GM10248 (cell line): ENCODE data around the gene TANC1.

Source experiments
- CTCF ChIA-PET: fragments of 300-600 bp; sonication (Branson Sonifier 250); formaldehyde crosslinking; extraction: SDS; loops from one replicate; lab custom pipeline; 2021; ENCODE audit warnings: antibody characterized with exemption; lab: Yijun Ruan, JAX
- POLR2A ChIA-PET: fragments of 350-650 bp; sonication (Branson Sonifier 250); formaldehyde crosslinking; extraction: SDS; loops from one replicate; lab custom pipeline; 2020; ENCODE audit warnings: antibody characterized with exemption; lab: Yijun Ruan, JAX
- DNase-seq: peaks from one replicate; pipeline ENCODE4 v3.0.0; 2012; ENCODE audit errors: extremely low spot score
- TF ChIP-seq, protein P1 (sequence below): IDR thresholded peaks from 2 replicates; pipeline ENCODE4 v1.5.1; 2012; ENCODE audit warnings: mild to moderate bottlenecking, low read depth; ENCODE audit errors: extremely low read depth, missing control alignments, control extremely low read depth

The TANC1 gene

GRCh38 chr2:159148901-159149300 lies 180.5 kb downstream of the TANC1 start:
- ChIA-PET POLR2A (no interaction called here), CTCF (interaction anchor here (1.0 to 2.1 kb wide), 3 partner anchors 10 to 15 kb away, joined by 3 to 4 read pairs (median 4); no protein-coding TSS in a partner anchor)
- no peak for DNase-seq
- TF ChIP-seq, protein P1, sequence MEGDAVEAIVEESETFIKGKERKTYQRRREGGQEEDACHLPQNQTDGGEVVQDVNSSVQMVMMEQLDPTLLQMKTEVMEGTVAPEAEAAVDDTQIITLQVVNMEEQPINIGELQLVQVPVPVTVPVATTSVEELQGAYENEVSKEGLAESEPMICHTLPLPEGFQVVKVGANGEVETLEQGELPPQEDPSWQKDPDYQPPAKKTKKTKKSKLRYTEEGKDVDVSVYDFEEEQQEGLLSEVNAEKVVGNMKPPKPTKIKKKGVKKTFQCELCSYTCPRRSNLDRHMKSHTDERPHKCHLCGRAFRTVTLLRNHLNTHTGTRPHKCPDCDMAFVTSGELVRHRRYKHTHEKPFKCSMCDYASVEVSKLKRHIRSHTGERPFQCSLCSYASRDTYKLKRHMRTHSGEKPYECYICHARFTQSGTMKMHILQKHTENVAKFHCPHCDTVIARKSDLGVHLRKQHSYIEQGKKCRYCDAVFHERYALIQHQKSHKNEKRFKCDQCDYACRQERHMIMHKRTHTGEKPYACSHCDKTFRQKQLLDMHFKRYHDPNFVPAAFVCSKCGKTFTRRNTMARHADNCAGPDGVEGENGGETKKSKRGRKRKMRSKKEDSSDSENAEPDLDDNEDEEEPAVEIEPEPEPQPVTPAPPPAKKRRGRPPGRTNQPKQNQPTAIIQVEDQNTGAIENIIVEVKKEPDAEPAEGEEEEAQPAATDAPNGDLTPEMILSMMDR: no peak

- TF ChIP-seq, protein P1: no peak
- ChIA-PET POLR2A (no interaction called here), CTCF (interaction anchor here (2.1 to 3.9 kb wide), 4 partner anchors 9 to 31 kb away, joined by 4 to 15 read pairs (median 12); no protein-coding TSS in a partner anchor)
- DNase-seq: no peak
Measured at GRCh38 chr2:159149747-159150146, 181.3 kb downstream of the TANC1 start.

DNA sequence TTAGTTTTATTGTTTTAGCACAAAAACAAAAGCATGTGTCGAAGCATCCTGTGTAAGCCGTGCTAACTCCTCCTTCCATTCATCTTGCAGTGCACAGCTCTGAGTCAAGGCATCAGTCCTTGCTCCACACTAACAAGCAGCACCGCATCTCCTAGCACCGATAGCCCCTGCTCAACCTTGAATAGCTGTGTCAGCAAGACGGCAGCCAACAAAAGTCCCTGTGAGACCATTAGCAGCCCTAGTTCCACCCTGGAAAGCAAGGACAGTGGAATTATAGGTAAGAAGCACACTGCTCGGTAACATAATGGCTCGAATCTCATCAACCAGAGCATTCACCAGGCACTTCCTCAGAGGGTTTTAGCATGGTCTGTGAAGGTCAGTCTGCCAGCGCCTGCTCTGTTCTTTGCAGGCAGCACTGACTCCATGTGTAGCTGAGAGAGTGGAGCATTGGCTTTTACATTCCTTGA lies 181.9 kb downstream of the TANC1 start:
- CTCF ChIA-PET: interaction anchor here (2.1 to 3.9 kb wide), 4 partner anchors 8 to 31 kb away, joined by 4 to 15 read pairs (median 12); no protein-coding TSS in a partner anchor
- POLR2A ChIA-PET: no interaction called here
- TF ChIP-seq, protein P1: no peak

GRCh38 chr2:159151198-159152127 lies 183.0 kb downstream of the TANC1 start:
- CTCF ChIA-PET: interaction anchor here (1.1 to 3.9 kb wide), 5 partner anchors 10 to 116 kb away, joined by 3 to 15 read pairs (median 11); no protein-coding TSS in a partner anchor
- DNase-seq: no peak
- POLR2A ChIA-PET: no interaction called here
- TF ChIP-seq, protein P1: no peak

More for the DNA sequence above, 181.9 kb downstream of the TANC1 start:
- DNase-seq: no peak

GRCh38 chr2:159152128-159152778 lies 183.8 kb downstream of the TANC1 start:
- DNase-seq: no peak
- POLR2A ChIA-PET: no interaction called here
- TF ChIP-seq, protein P1: no peak
- CTCF ChIA-PET: interaction anchor here (1.1 to 3.9 kb wide), 5 partner anchors 9 to 117 kb away, joined by 3 to 15 read pairs (median 11); no protein-coding TSS in a partner anchor

- no peak for DNase-seq
- TF ChIP-seq, protein P1: no peak
- ChIA-PET CTCF (interaction anchor here (1.0 to 3.9 kb wide), 2 partner anchors 12 to 32 kb away, joined by 5 to 15 read pairs; no protein-coding TSS in a partner anchor), POLR2A (no interaction called here)
Measured at GRCh38 chr2:159153063-159153462, 184.6 kb downstream of the TANC1 start.
